OCI-LY1 (cell line): ENCODE data around the gene LLGL2.

Experiments
- CTCF ChIP-seq: fragments of 200-600 bp; sonication (generic), shearing (Covaris generic); IDR thresholded peaks from 2 replicates; pipeline ENCODE4 v1.5.1; 2017; ENCODE audit warnings: mild to moderate bottlenecking, antibody characterized with exemption, low read length, moderate library complexity, mixed read lengths
- EZH2 ChIP-seq: fragments of 200-600 bp; sonication (generic), shearing (Covaris generic); IDR thresholded peaks from 2 replicates; pipeline ENCODE4 v1.8.0; 2017; ENCODE audit warnings: borderline replicate concordance, mixed run types, mild to moderate bottlenecking, antibody characterized with exemption, low read length, moderate library complexity, mixed read lengths

GRCh38 chr17:75486151-75486550 lies 39.3 kb upstream of the LLGL2 start:
- TF ChIP-seq CTCF (no peak), EZH2 (no peak)
